GM12878 (cell line): ENCODE measurements around the gene SNPH. TPM values are rescaled to one million over a fixed set of nuclear protein-coding genes. Genes with fewer than 3 reads are reported as not detected.

ENCODE experiments used
- ATAC-seq: fragments of 200-7000 bp; cut with Tn5 transposase; 3 replicates; pipeline ENCODE4 v1.9.1; 2020; ENCODE audit warnings: mild to moderate bottlenecking, moderate library complexity
- BruUV-seq: library from RNA; stranded (reverse); fragments of 400-500 nt; replicated peaks from 2 replicates; lab custom pipeline; 2021; lab: Mats Ljungman, UMichigan
- CTCF ChIA-PET: fragments of 300-600 bp; sonication (Branson Sonifier 250); formaldehyde crosslinking; extraction: SDS; loops from one replicate; lab custom pipeline; 2021; ENCODE audit warnings: inconsistent platforms; lab: Yijun Ruan, JAX
- POLR2A ChIA-PET: fragments of 350-600 bp; formaldehyde crosslinking; extraction: SDS; loops from one replicate; lab custom pipeline; 2021; ENCODE audit warnings: inconsistent platforms; lab: Charles Lee
- RAD21 ChIA-PET: fragments of 300-600 bp; sonication (Branson Sonifier 250); formaldehyde crosslinking; loops from one replicate; lab custom pipeline; 2023; ENCODE audit warnings: antibody characterized with exemption; ENCODE audit not compliant: unreplicated experiment; lab: Charles Lee
- SMC1A ChIA-PET: fragments of 300-600 bp; sonication (Branson Sonifier 250); formaldehyde crosslinking; loops from one replicate; lab custom pipeline; 2023; ENCODE audit not compliant: unreplicated experiment, uncharacterized antibody; lab: Charles Lee
- DNase-seq: peaks from one replicate; pipeline ENCODE4 v3.0.0-alpha.2; 2011; ENCODE audit warnings: low read depth, low spot score
- FAIRE-seq: peaks from 3 replicates; lab custom pipeline; 2011; peaks lifted over from hg19 to GRCh38; lab: Jason Lieb, UNC
- H2AFZ ChIP-seq: 2 replicates; pipeline ENCODE4 v1.6.0; 2011; ENCODE audit warnings: low read depth, low read length, control low read depth; ENCODE audit not compliant: control insufficient read depth
- H3K27ac ChIP-seq: 2 replicates; pipeline ENCODE4 v1.5.1; 2011; ENCODE audit warnings: control low read depth; ENCODE audit not compliant: control insufficient read depth, insufficient read depth
- H3K27me3 ChIP-seq, 2 experiments: replicated peaks in 1 of 2; 2 replicates each; pipeline versions ENCODE4 v1.6.0 to v1.6.1; 2011; ENCODE audit warnings: low read length in 1 of 2; ENCODE audit not compliant: control insufficient read depth in 2 of 2, insufficient read depth in 2 of 2
- H3K36me3 ChIP-seq, 2 experiments: 2 replicates each; pipeline ENCODE4 v1.5.1; 2011; ENCODE audit warnings: low read length in 1 of 2; ENCODE audit not compliant: control insufficient read depth in 2 of 2, insufficient read depth in 2 of 2
- H3K4me1 ChIP-seq: 2 replicates; pipeline ENCODE4 v1.6.1; 2011; ENCODE audit warnings: mild to moderate bottlenecking, low read length, moderate library complexity, mixed read lengths; ENCODE audit not compliant: control insufficient read depth, insufficient read depth
- H3K4me2 ChIP-seq: 2 replicates; pipeline ENCODE4 v1.6.0; 2011; ENCODE audit warnings: control low read depth; ENCODE audit not compliant: control insufficient read depth, insufficient read depth
- H3K4me3 ChIP-seq: fragments of 200-600 bp; sonication (generic); 2 replicates; pipeline ENCODE4 v1.5.1; 2016
- H3K79me2 ChIP-seq: 2 replicates; pipeline ENCODE4 v1.6.0; 2011; ENCODE audit warnings: low read length; ENCODE audit not compliant: control insufficient read depth, insufficient read depth
- H3K9ac ChIP-seq: 2 replicates; pipeline ENCODE4 v1.8.0; 2011; ENCODE audit warnings: low read length, control low read depth, mixed read lengths; ENCODE audit not compliant: control insufficient read depth, insufficient read depth
- H3K9me3 ChIP-seq: replicated peaks from 3 replicates; pipeline ENCODE4 v1.5.1; 2011; ENCODE audit warnings: mild to moderate bottlenecking, low read length; ENCODE audit not compliant: control insufficient read depth, insufficient read depth
- H4K20me1 ChIP-seq: 2 replicates; pipeline ENCODE4 v1.6.0; 2011; ENCODE audit not compliant: control insufficient read depth, insufficient read depth
- BACH1 ChIP-seq: fragments of 450-650 bp; IDR thresholded peaks from 2 replicates; pipeline ENCODE4 v1.6.1; 2017; ENCODE audit warnings: mild to moderate bottlenecking, borderline replicate concordance
- CBX3 ChIP-seq: fragments of 200-600 bp; sonication (generic); IDR thresholded peaks from 2 replicates; pipeline ENCODE4 v1.6.1; 2016; ENCODE audit warnings: low read depth, borderline replicate concordance
- E2F4 ChIP-seq: IDR thresholded peaks from 2 replicates; pipeline ENCODE4 v1.6.1; 2012; ENCODE audit warnings: low read depth, low read length, improper control_type of control experiment
- E2F8 ChIP-seq: fragments of 450-650 bp; IDR thresholded peaks from 2 replicates; pipeline ENCODE4 v1.6.1; 2018; ENCODE audit warnings: mild to moderate bottlenecking, low read depth, moderate library complexity; ENCODE audit not compliant: partially characterized antibody
- EP300 ChIP-seq, 2 experiments: fragments of 150-350 bp in 1 of 2; IDR thresholded peaks; 2 replicates each; pipeline ENCODE4 v1.6.1; 2011 to 2012; ENCODE audit warnings: low read depth in 2 of 2, low read length in 2 of 2, borderline replicate concordance in 1 of 2, improper control_type of control experiment in 1 of 2, inconsistent platforms in 1 of 2; ENCODE audit not compliant: control insufficient read depth in 1 of 2
- FOS ChIP-seq: IDR thresholded peaks from 3 replicates; pipeline ENCODE4 v1.6.1; 2011; ENCODE audit warnings: borderline replicate concordance; ENCODE audit not compliant: insufficient read length; ENCODE audit errors: extremely low read depth
- GABPA ChIP-seq: IDR thresholded peaks from 2 replicates; pipeline ENCODE4 v1.6.1; 2014; ENCODE audit warnings: antibody characterized with exemption, low read depth, mild to moderate bottlenecking, inconsistent platforms
- IRF3 ChIP-seq: fragments of 450-650 bp; IDR thresholded peaks from 2 replicates; pipeline ENCODE4 v1.6.1; 2014; ENCODE audit warnings: mild to moderate bottlenecking
- MXI1 ChIP-seq: fragments of 150-350 bp; IDR thresholded peaks from 2 replicates; pipeline ENCODE4 v1.6.1; 2011; ENCODE audit warnings: low read depth, mild to moderate bottlenecking, inconsistent platforms, low read length, improper control_type of control experiment
- PAX8 ChIP-seq: fragments of 450-650 bp; IDR thresholded peaks from 2 replicates; pipeline ENCODE4 v1.6.1; 2017; ENCODE audit warnings: mild to moderate bottlenecking, moderate library complexity
- POLR2A ChIP-seq: IDR thresholded peaks from 2 replicates; pipeline ENCODE4 v1.6.1; 2011; ENCODE audit warnings: low read depth, mild to moderate bottlenecking, low read length
- WGBS: methylation state at CpG from one replicate; pipeline ENCODE4 v1.1.6; 2016; ENCODE audit warnings: low lambda C conversion rate; ENCODE audit not compliant: insufficient replicate concordance, insufficient coverage; ENCODE audit errors: missing lambda C conversion rate; 5-methylcytosine and 5-hydroxymethylcytosine counted together
- in situ Hi-C: fragments of 300-500 bp; cut with MboI; formaldehyde crosslinking; loops from 9 replicates; pipeline ENCODE4 v1.14.3; 2018; ENCODE audit warnings: mixed read lengths
- intact Hi-C: fragments of 100-400 bp; cut with micrococcal nuclease; formaldehyde crosslinking; loops from one replicate; pipeline ENCODE4 v1.14.2; 2022; ENCODE audit not compliant: unreplicated experiment
- polyA plus RNA-seq, 11 experiments: library from polyadenylated mRNA; depleted of rRNA in 4 of 11; unstranded in 6 of 11; stranded (reverse) in 5 of 11; fragments of >200 nt; fragmentation: Nextera tagmentation in 4 of 11; fragmentation: Illumina TruSeq in 1 of 11; extraction: Ambion mirVana in 4 of 11; extraction: Trizol in 1 of 11; gene quantifications; 1 replicate in 1 of 11; 2 replicates in 10 of 11; pipeline versions ENCODE4 v1.2.1 to v1.2.3, GENCODE V29; 2011 to 2016; ENCODE audit warnings: inconsistent platforms in 2 of 11, missing spikeins in 2 of 11, low read depth in 1 of 11
- total RNA-seq, 4 experiments: library from RNA; depleted of rRNA in 3 of 4; stranded (reverse); fragments of >200 nt in 3 of 4; fragmentation: Illumina TruSeq in 1 of 4; extraction: Trizol in 1 of 4; gene quantifications; 2 replicates each; pipeline versions ENCODE4 v1.2.1 to v1.2.3, GENCODE V29; 2013 to 2021

Gene SNPH
- total and polyA plus RNA-seq, 10 of the 15 experiments (the other 5 are each of a cell fraction or from before 2014, with no cell fraction given): 0.02 to 0.45 (median 0.34) TPM; not detected in 2

- FAIRE-seq (no peak), DNase-seq (no peak), ATAC-seq (no peak)
- ChIA-PET RAD21 (no interaction called here), SMC1A (interaction anchor here (1.6 kb wide), 1 partner anchor 11 kb away, joined by 4 read pairs; no protein-coding TSS in a partner anchor), POLR2A (no interaction called here), CTCF (no interaction called here)
- Histone ChIP-seq H3K36me3 (no peaks in the 10 kb centered on the region), H3K27me3 (no peaks in the 10 kb centered on the region; a peak in 3 of 4 replicates), H3K4me2 (no peak overlapping the region), H3K9ac (no peak overlapping the region), H2AFZ (no peak overlapping the region), H3K79me2 (no peaks in the 10 kb centered on the region), H3K4me1 (no peaks in the 10 kb centered on the region), H3K9me3 (no peaks in the 10 kb centered on the region), H3K27ac (no peak overlapping the region), H3K4me3 (no peak overlapping the region), H4K20me1 (no peaks in the 10 kb centered on the region)
- in situ Hi-C loops: no loop called here
- TF ChIP-seq CBX3: no peak
- intact Hi-C loops: no loop called here
- no TSS peak for BruUV-seq
- WGBS: 23% methylated on average over 2 of the region's 2 CpGs
Measured at GRCh38 chr20:1297486-1297885, 31.4 kb downstream of the SNPH start.

- Histone ChIP-seq H2AFZ (no peak overlapping the region), H3K27me3 (no peaks in the 10 kb centered on the region; a peak in 2 of 4 replicates), H4K20me1 (no peaks in the 10 kb centered on the region), H3K27ac (no peak overlapping the region), H3K36me3 (no peaks in the 10 kb centered on the region), H3K4me3 (no peak overlapping the region), H3K4me1 (no peaks in the 10 kb centered on the region), H3K9me3 (no peaks in the 10 kb centered on the region), H3K79me2 (no peaks in the 10 kb centered on the region), H3K9ac (no peak overlapping the region), H3K4me2 (no peak overlapping the region)
- DNase-seq (no peak), FAIRE-seq (no peak), ATAC-seq (no peak)
- ChIA-PET RAD21 (no interaction called here), POLR2A (no interaction called here), CTCF (no interaction called here), SMC1A (interaction anchor here (1.6 kb wide), 1 partner anchor 10 kb away, joined by 4 read pairs; no protein-coding TSS in a partner anchor)
- 70% methylated on average over 5 of the region's 5 CpGs for WGBS
- intact Hi-C loops: no loop called here
- in situ Hi-C loops: no loop called here
- BruUV-seq: no TSS peak
- TF ChIP-seq POLR2A (no peak), MXI1 (no peak), BACH1 (no peak), E2F4 (no peak), EP300 (IDR thresholded peaks at IDR 0.05; ENCODE audit: borderline replicate concordance in 1 of 2, control insufficient read depth in 1 of 2, low read depth in 2 of 2, low read length in 2 of 2) (no peak), FOS (no peak), E2F8 (no peak), PAX8 (no peak), GABPA (no peak), IRF3 (no peak)
Measured at GRCh38 chr20:1298166-1298565, 32.1 kb downstream of the SNPH start.
